C4-2B (cell line): ENCODE data around the gene NUP205.

Experiments used
- H3K27ac ChIP-seq: fragments of 450-650 bp; 2 replicates; pipeline ENCODE4 v1.5.1; 2017
- CTCF ChIP-seq: fragments of 450-650 bp; conservative IDR thresholded peaks from 2 replicates; pipeline ENCODE4 v1.5.1; 2017; ENCODE audit warnings: mild to moderate bottlenecking
- ZFX ChIP-seq: fragments of 450-650 bp; IDR thresholded peaks from 2 replicates; pipeline ENCODE4 v1.6.1; 2017

NUP205 gene

DNA sequence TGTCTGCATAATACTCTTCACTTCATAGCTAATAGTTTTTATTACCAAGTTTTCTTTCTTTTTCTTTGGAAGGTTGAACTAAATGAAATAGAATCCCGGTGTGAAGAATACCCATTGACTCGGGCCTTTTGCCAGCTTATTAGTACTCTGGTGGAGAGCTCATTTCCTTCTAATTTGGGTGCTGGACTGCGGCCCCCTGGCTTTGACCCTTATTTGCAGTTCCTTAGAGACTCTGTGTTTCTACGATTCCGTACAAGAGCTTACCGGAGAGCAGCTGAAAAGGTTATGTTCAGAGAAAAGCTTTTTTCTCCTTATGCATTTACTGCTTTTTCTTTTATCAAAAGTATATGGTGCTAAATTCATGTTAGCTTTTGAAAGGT lies 40.2 kb downstream of the NUP205 start:
- no peak for TF ChIP-seq CTCF
- no peak for TF ChIP-seq ZFX
- no peak overlapping the region for H3K27ac ChIP-seq

- no peak overlapping the region for H3K27ac ChIP-seq
These were observed 41.8 kb downstream of the NUP205 start for GRCh38 chr7:135599471-135599870.

GRCh38 chr7:135600226-135600625 lies 42.5 kb downstream of the NUP205 start:
- no peak overlapping the region for H3K27ac ChIP-seq
- TF ChIP-seq ZFX, result no peak
- TF ChIP-seq CTCF, result no peak

More at GRCh38 chr7:135599471-135599870, 41.8 kb downstream of the NUP205 start:
- TF ChIP-seq CTCF (no peak), ZFX (no peak)

GRCh38 chr7:135601182-135601581 lies 43.5 kb downstream of the NUP205 start:
- TF ChIP-seq ZFX (no peak), CTCF (no peak)
- H3K27ac ChIP-seq, result no peak overlapping the region

DNA sequence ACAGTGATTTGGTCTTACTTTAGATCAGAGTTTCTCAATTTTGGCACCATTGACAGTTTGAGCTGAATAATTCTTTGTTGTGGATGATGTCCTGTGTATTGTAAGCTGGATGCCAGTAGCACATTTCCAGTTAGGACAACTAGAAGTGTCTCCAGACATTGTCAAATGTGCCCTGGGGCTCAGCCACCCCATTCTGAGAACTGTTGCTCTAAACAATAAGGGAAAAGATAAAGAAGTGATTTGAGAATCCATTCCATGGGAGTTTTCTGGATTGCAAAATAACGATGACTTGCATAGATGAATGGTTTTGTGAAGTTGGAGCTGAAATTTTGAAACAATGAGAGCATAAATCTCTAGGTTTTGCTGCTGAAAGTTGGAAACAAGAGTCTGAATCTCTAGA lies 44.6 kb downstream of the NUP205 start:
- TF ChIP-seq ZFX (no peak), CTCF (no peak)
- no peak overlapping the region for H3K27ac ChIP-seq

- H3K27ac ChIP-seq, result no peak overlapping the region
- TF ChIP-seq CTCF (no peak), ZFX (no peak)
These were observed 58.4 kb downstream of the NUP205 start for GRCh38 chr7:135616136-135616535.

GRCh38 chr7:135617781-135618180 lies 60.1 kb downstream of the NUP205 start:
- TF ChIP-seq CTCF, result no peak
- TF ChIP-seq ZFX, result no peak
- no peak overlapping the region for H3K27ac ChIP-seq
